ENCODE data around the gene USH1G.

The USH1G gene

GRCh38 chr17:74963656-74964055 is 40.6 kb upstream of the USH1G start:
- H3K27me3 ChIP-seq = no peaks in the 10 kb centered on the region
- no peak overlapping the region for H3K9ac ChIP-seq
- H3K4me3 ChIP-seq = no peak overlapping the region
- no peaks in the 10 kb centered on the region for H3K36me3 ChIP-seq
- no peaks in the 10 kb centered on the region for H3K4me1 ChIP-seq
- TF ChIP-seq Cebpa-rat (IDR thresholded peaks at IDR 0.05) = no peak
- no peak overlapping the region for H3K4me2 ChIP-seq
- no peak overlapping the region for H3K27ac ChIP-seq
- no peaks in the 10 kb centered on the region for H3K9me3 ChIP-seq
- no peaks in the 10 kb centered on the region for H4K20me1 ChIP-seq

GRCh38 chr17:74962622-74963394 is 39.8 kb upstream of the USH1G start:
- H3K9me3 ChIP-seq = no peaks in the 10 kb centered on the region
- H3K9ac ChIP-seq = no peak overlapping the region
- no peaks in the 10 kb centered on the region for H3K4me1 ChIP-seq
- TF ChIP-seq Cebpa-rat (IDR thresholded peaks at IDR 0.05) = no peak
- H3K36me3 ChIP-seq = no peaks in the 10 kb centered on the region
- H3K27ac ChIP-seq = no peak overlapping the region
- H3K4me2 ChIP-seq = no peak overlapping the region
- H4K20me1 ChIP-seq = no peaks in the 10 kb centered on the region
- no peak overlapping the region for H3K4me3 ChIP-seq
- no peaks in the 10 kb centered on the region for H3K27me3 ChIP-seq

DNA sequence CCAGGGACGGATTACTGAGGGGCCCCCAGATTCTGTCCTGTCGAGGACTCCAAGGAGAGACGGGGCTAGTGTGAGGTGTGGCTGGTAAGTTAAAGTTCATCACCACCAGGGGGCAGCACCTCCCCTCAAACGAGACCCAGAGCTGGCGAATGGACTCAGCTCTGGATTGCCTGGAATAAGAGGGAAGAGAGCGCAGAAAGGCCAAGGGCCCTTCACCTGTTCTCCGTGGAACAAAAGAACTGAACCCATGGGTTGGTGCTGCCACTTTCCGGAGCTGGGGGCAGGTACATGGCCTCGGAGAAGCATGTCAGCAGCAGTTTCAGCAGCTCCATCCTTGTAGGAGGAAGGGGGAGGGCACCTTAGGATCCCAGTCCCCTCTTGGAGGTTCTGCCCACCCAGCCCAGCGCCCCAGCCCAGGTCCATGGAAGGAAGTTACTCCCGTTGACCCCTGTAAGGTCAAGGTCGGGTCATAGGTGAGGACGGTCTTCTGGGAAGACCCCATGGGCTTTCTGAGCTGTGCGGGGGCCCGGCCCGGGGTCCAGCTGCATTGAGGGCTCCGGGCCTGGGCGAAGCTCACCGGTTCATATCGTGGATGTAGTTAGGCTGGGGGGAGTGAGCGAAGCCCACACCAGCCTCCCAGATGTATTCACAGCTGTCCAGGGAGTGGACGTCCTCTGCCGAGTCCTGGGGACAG is 38.7 kb upstream of the USH1G start:
- Histone ChIP-seq H3K4me3 (no peak overlapping the region), H3K36me3 (no peaks in the 10 kb centered on the region), H3K9me3 (no peaks in the 10 kb centered on the region), H3K27me3 (no peaks in the 10 kb centered on the region), H3K4me1 (peaks cover under 1% of the 10 kb centered on the region), H3K4me2 (no peak overlapping the region), H3K9ac (no peak overlapping the region), H3K27ac (no peak overlapping the region), H4K20me1 (no peaks in the 10 kb centered on the region)
- no peak for TF ChIP-seq Cebpa-rat (IDR thresholded peaks at IDR 0.05)

- Histone ChIP-seq H3K9me3 (no peaks in the 10 kb centered on the region), H3K27me3 (no peaks in the 10 kb centered on the region), H4K20me1 (no peaks in the 10 kb centered on the region), H3K4me1 (peaks cover 9% of the 10 kb centered on the region), H3K27ac (no peak overlapping the region), H3K4me2 (no peak overlapping the region), H3K36me3 (no peaks in the 10 kb centered on the region), H3K4me3 (no peak overlapping the region), H3K9ac (no peak overlapping the region)
- no peak for TF ChIP-seq Cebpa-rat (IDR thresholded peaks at IDR 0.05)
These were observed 37.7 kb upstream of the USH1G start for GRCh38 chr17:74960570-74961342.

DNA sequence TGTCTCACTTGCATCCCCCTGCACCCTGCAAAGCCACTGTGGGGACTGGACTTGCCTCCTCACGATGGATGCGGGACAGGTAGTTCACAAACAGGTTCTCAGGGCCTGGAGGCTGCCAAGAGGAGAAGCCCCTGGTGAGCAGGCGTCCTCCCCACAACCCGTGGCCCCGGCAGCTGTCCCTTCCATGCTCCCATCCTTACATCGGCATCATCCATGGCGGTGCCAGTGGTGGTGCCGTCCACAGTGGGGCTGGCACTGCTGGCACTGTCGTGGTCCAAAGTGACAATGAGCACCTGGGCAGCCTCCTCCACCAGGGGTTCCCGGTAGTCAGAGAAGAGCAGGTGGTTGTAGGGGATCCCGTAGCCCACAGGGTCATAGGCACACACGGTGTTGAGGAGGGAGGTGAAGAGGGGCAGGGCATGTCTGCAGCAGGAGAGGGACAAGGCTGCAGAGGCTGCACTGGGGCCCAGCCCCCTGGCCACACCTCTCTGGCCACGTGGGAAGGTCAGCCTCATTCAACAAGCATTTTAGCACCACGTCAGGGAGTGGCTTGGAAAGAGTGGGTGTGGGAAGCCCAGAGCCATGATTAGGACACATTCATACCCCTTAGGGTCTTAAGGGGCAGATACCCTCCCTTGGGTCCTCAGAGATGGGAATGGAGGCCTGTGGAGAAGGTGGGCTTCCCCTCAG is 36.9 kb upstream of the USH1G start:
- Histone ChIP-seq H3K4me3 (no peak overlapping the region), H4K20me1 (no peaks in the 10 kb centered on the region), H3K36me3 (no peaks in the 10 kb centered on the region), H3K4me2 (no peak overlapping the region), H3K27ac (no peak overlapping the region), H3K9ac (no peak overlapping the region), H3K4me1 (peaks cover 17% of the 10 kb centered on the region), H3K27me3 (no peaks in the 10 kb centered on the region), H3K9me3 (no peaks in the 10 kb centered on the region)
- no peak for TF ChIP-seq Cebpa-rat (IDR thresholded peaks at IDR 0.05)

DNA sequence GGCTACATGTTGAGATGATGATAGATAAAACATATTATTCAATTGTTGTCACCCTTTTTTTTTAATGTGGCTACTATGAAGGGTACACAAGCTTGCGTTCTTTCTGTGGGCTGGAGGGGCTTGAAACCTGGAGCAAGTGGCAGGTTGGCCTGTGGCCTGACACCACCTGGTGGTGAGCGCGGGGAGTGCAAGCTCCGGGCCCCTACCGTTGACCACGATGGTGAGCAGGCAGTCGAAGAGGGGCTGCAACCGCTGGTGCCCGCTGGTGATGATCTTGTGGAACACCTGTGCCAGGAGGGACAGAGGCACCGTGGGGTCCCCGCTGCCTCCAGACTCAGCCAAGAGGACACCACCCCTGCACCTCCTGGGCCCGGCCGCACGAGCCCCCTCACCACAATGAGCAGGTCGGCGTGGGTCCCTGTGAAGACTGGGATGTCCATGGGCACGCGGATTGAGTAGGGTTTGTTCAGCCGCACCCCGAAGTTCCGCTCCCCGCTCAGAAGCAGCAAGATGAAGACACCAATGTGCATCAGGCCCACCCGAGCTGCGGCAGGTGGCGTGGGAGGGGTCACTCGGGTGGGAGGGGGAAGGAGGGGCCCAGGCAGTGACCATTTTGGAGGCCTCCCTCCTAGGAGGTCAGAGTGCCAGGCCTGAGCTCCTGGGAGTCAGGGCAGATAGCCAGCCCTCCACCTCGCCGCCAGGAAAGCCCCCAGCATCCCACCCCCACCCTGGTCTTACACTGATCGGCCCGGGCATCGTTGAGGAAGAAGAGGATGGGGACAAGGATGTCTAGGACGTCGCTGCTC is 35.1 kb upstream of the USH1G start:
- Histone ChIP-seq H4K20me1 (no peaks in the 10 kb centered on the region), H3K27ac (no peak overlapping the region), H3K4me3 (no peak overlapping the region), H3K27me3 (no peaks in the 10 kb centered on the region), H3K36me3 (no peaks in the 10 kb centered on the region), H3K9ac (no peak overlapping the region), H3K4me2 (no peak overlapping the region), H3K9me3 (no peaks in the 10 kb centered on the region), H3K4me1 (peaks cover 20% of the 10 kb centered on the region)
- TF ChIP-seq Cebpa-rat (IDR thresholded peaks at IDR 0.05) = no peak

- H3K36me3 ChIP-seq = no peaks in the 10 kb centered on the region
- H3K27ac ChIP-seq = no peak overlapping the region
- no peak overlapping the region for H3K4me3 ChIP-seq
- H3K4me2 ChIP-seq = peak overlapping the region; percentile 26; the same call in 1 of the 2 replicates
- H4K20me1 ChIP-seq = no peaks in the 10 kb centered on the region
- peaks cover 20% of the 10 kb centered on the region for H3K4me1 ChIP-seq
- no peaks in the 10 kb centered on the region for H3K9me3 ChIP-seq
- H3K27me3 ChIP-seq = no peaks in the 10 kb centered on the region
- TF ChIP-seq Cebpa-rat (IDR thresholded peaks at IDR 0.05) = no peak
- H3K9ac ChIP-seq = no peak overlapping the region
These were observed 33.0 kb upstream of the USH1G start for GRCh38 chr17:74956093-74956492.

- Histone ChIP-seq H3K9ac (no peak overlapping the region), H3K9me3 (no peaks in the 10 kb centered on the region), H3K4me3 (no peak overlapping the region), H3K27ac (no peak overlapping the region), H3K4me2 (no peak overlapping the region), H4K20me1 (no peaks in the 10 kb centered on the region), H3K36me3 (no peaks in the 10 kb centered on the region), H3K4me1 (peaks cover 20% of the 10 kb centered on the region), H3K27me3 (no peaks in the 10 kb centered on the region)
- no peak for TF ChIP-seq Cebpa-rat (IDR thresholded peaks at IDR 0.05)
These were observed 31.8 kb upstream of the USH1G start for GRCh38 chr17:74954665-74955421.

Data from BLaER1 (cell line).